K562 (cell line): Measurements from ENCODE around the gene TRPM4. TPM values are rescaled to one million over a fixed set of nuclear protein-coding genes. Genes with fewer than 3 reads are reported as not detected.
A peak's percentile ranks its signal among the peaks of the same experiment; 100 is the strongest.

ENCODE experiments used
- ATAC-seq: fragments of 200-7000 bp; cut with Tn5 transposase; 3 replicates; pipeline ENCODE4 v1.9.1; 2020; ENCODE audit warnings: moderate library complexity
- BruUV-seq: library from RNA; stranded (reverse); fragments of 400-500 nt; replicated peaks from 2 replicates; lab custom pipeline; 2021; lab: Mats Ljungman, UMichigan
- CTCF ChIA-PET: fragments of 300-600 bp; formaldehyde crosslinking; extraction: SDS; loops from one replicate; lab custom pipeline; 2021; ENCODE audit warnings: low intra/inter-chr PET ratio; lab: Yijun Ruan, JAX
- POLR2A ChIA-PET: fragments of 300-600, 350-650 bp; sonication (Branson Sonifier 250); formaldehyde crosslinking; extraction: SDS; loops from one replicate; lab custom pipeline; 2021; ENCODE audit warnings: antibody characterized with exemption, inconsistent platforms; lab: Yijun Ruan, JAX
- DNase-seq, 4 experiments: peaks; one replicate each; pipeline versions ENCODE4 v3.0.0 to v3.0.0-alpha.2; 2011 to 2018; ENCODE audit warnings: low spot score in 3 of 4, mixed read lengths in 3 of 4; ENCODE audit errors: extremely low read depth in 1 of 4
- FAIRE-seq: peaks from 2 replicates; lab custom pipeline; 2011; peaks lifted over from hg19 to GRCh38; lab: Jason Lieb, UNC
- H2AFZ ChIP-seq: 2 replicates; pipeline ENCODE4 v1.6.0; 2011; ENCODE audit warnings: low read depth, low read length, control low read depth, inconsistent platforms
- H3K27ac ChIP-seq: fragments of 200-600 bp; 3 replicates; pipeline ENCODE4 v1.8.0; 2011; ENCODE audit warnings: low read depth, mild to moderate bottlenecking, control low read depth, inconsistent platforms, low read length, moderate library complexity, mixed read lengths; ENCODE audit errors: extremely low read depth
- H3K27me3 ChIP-seq, 2 experiments: fragments of 300-600 bp in 1 of 2; 2 replicates in 1 of 2; 3 replicates in 1 of 2; pipeline versions ENCODE4 v1.6.0 to v1.8.0; 2011; ENCODE audit warnings: inconsistent platforms in 2 of 2, low read length in 2 of 2, mild to moderate bottlenecking in 1 of 2, mixed read lengths in 1 of 2, moderate library complexity in 1 of 2; ENCODE audit not compliant: control insufficient read depth in 2 of 2, insufficient read depth in 2 of 2
- H3K36me3 ChIP-seq: fragments of 300-600 bp; 3 replicates; pipeline ENCODE4 v1.8.0; 2011; ENCODE audit warnings: mild to moderate bottlenecking, low read length, inconsistent platforms; ENCODE audit not compliant: control insufficient read depth, insufficient read depth
- H3K4me1 ChIP-seq, 2 experiments: fragments of 200-600 bp in 1 of 2; replicated peaks in 1 of 2; 2 replicates in 1 of 2; 3 replicates in 1 of 2; pipeline versions ENCODE4 v1.5.1 to v1.8.0; 2011; ENCODE audit warnings: inconsistent platforms in 2 of 2, low read length in 2 of 2, mild to moderate bottlenecking in 1 of 2, mixed read lengths in 1 of 2, moderate library complexity in 1 of 2; ENCODE audit not compliant: control insufficient read depth in 2 of 2, insufficient read depth in 2 of 2
- H3K4me2 ChIP-seq: 2 replicates; pipeline ENCODE4 v1.6.1; 2011; ENCODE audit warnings: low read length, control low read depth, inconsistent platforms, mixed read lengths; ENCODE audit not compliant: insufficient read depth
- H3K4me3 ChIP-seq: fragments of 200-600 bp; sonication (generic), shearing (Covaris generic); 2 replicates; pipeline ENCODE4 v1.5.1; 2016; ENCODE audit warnings: control low read depth, inconsistent platforms
- H3K79me2 ChIP-seq: fragments of 200-600 bp; 3 replicates; pipeline ENCODE4 v1.8.0; 2011; ENCODE audit warnings: low read length, inconsistent platforms; ENCODE audit not compliant: control insufficient read depth, insufficient read depth
- H3K9ac ChIP-seq, 2 experiments: 2 replicates each; pipeline versions ENCODE4 v1.6.0 to v1.6.1; 2011; ENCODE audit warnings: low read depth in 2 of 2, low read length in 2 of 2, control low read depth in 1 of 2, inconsistent platforms in 1 of 2, mild to moderate bottlenecking in 1 of 2, mixed read lengths in 1 of 2; ENCODE audit not compliant: insufficient read depth in 1 of 2
- H3K9me1 ChIP-seq: one replicate; pipeline ENCODE4 v1.6.0; 2011; ENCODE audit warnings: inconsistent platforms, mild to moderate bottlenecking, low read length, moderate library complexity; ENCODE audit not compliant: control insufficient read depth, insufficient read depth
- H3K9me3 ChIP-seq: replicated peaks from 2 replicates; pipeline ENCODE4 v1.5.1; 2011; ENCODE audit warnings: low read depth, low read length, inconsistent platforms; ENCODE audit not compliant: control insufficient read depth, insufficient read depth
- H4K20me1 ChIP-seq: replicated peaks from 2 replicates; pipeline ENCODE4 v1.6.1; 2011; ENCODE audit warnings: low read length, inconsistent platforms, mixed read lengths; ENCODE audit not compliant: control insufficient read depth, insufficient read depth
- CHD4 ChIP-seq: fragments of 200-600 bp; sonication (generic); IDR thresholded peaks from 3 replicates; pipeline ENCODE4 v1.6.1; 2012; ENCODE audit warnings: low read depth, mild to moderate bottlenecking, mixed read lengths, low read length, inconsistent platforms; ENCODE audit not compliant: insufficient read depth, insufficient replicate concordance, poor library complexity, severe bottlenecking
- ETV6 ChIP-seq, 3 experiments: fragments of 150-350 bp in 1 of 3; sonication (generic) in 1 of 3; formaldehyde crosslinking in 1 of 3; IDR thresholded peaks; 2 replicates each; pipeline versions ENCODE4 v1.6.1 to v1.8.0; 2014 to 2022; ENCODE audit warnings: borderline replicate concordance in 2 of 3, low read depth in 2 of 3, antibody characterized with exemption in 1 of 3, low read length in 1 of 3, mild to moderate bottlenecking in 1 of 3, missing genetic modification reagents in 1 of 3
- KDM5B ChIP-seq: fragments of 200-600 bp; sonication (generic); IDR thresholded peaks from 2 replicates; pipeline ENCODE4 v1.6.1; 2012; ENCODE audit warnings: low read depth, mild to moderate bottlenecking, moderate library complexity, low read length, control low read depth, inconsistent platforms; ENCODE audit not compliant: insufficient replicate concordance
- POLR2G ChIP-seq: fragments of 200-400 bp; formaldehyde crosslinking; IDR thresholded peaks from 2 replicates; pipeline ENCODE4 v1.6.1; 2017; ENCODE audit warnings: low read depth, mild to moderate bottlenecking, antibody characterized with exemption, low read length, moderate library complexity
- RBFOX2 ChIP-seq: fragments of 200-400 bp; formaldehyde crosslinking; IDR thresholded peaks from 2 replicates; pipeline ENCODE4 v1.6.1; 2017; ENCODE audit warnings: low read depth, mild to moderate bottlenecking, low read length, moderate library complexity
- SMARCA4 ChIP-seq: fragments of 450-650 bp; IDR thresholded peaks from 2 replicates; pipeline ENCODE4 v1.6.1; 2016
- SUPT5H ChIP-seq: fragments of 450-650 bp; IDR thresholded peaks from 2 replicates; pipeline ENCODE4 v1.6.1; 2016
- ZBED1 ChIP-seq: IDR thresholded peaks from 2 replicates; pipeline ENCODE4 v1.6.1; 2014
- ZBTB12 ChIP-seq: fragments of 250-450 bp; sonication (Bioruptor Pico); IDR thresholded peaks from 2 replicates; pipeline ENCODE4 v1.4.0; 2020
- ZBTB7A ChIP-seq: IDR thresholded peaks from 2 replicates; pipeline ENCODE4 v1.6.1; 2011; ENCODE audit warnings: low read depth, mild to moderate bottlenecking, low read length, moderate library complexity, borderline replicate concordance; ENCODE audit not compliant: control insufficient read depth
- ZNF212 ChIP-seq: fragments of 450-650 bp; formaldehyde crosslinking; IDR thresholded peaks from 2 replicates; pipeline ENCODE4 v1.4.0; 2020; ENCODE audit warnings: mild to moderate bottlenecking
- ZNF431 ChIP-seq: sonication (generic); formaldehyde crosslinking; IDR thresholded peaks from 2 replicates; pipeline ENCODE4 v1.8.0; 2022; ENCODE audit warnings: mild to moderate bottlenecking, missing genetic modification reagents
- ZNF79 ChIP-seq: fragments of 250-450 bp; sonication (Bioruptor Pico); IDR thresholded peaks from 2 replicates; pipeline ENCODE4 v1.4.0; 2020; ENCODE audit warnings: low read depth, mild to moderate bottlenecking, moderate library complexity
- ZSCAN32 ChIP-seq: fragments of 450-650 bp; formaldehyde crosslinking; IDR thresholded peaks from 2 replicates; pipeline ENCODE4 v1.4.0; 2020; ENCODE audit warnings: mild to moderate bottlenecking, moderate library complexity
- WGBS: fragments of 100-300 bp; shearing (Covaris generic); methylation state at CpG from one replicate; pipeline ENCODE4 v1.1.6; 2016; ENCODE audit warnings: low coverage, mixed read lengths; ENCODE audit not compliant: insufficient coverage; ENCODE audit errors: missing lambda C conversion rate; 5-methylcytosine and 5-hydroxymethylcytosine counted together
- in situ Hi-C: fragments of 300-500 bp; cut with MboI; formaldehyde crosslinking; loops from 4 replicates; pipeline ENCODE4 v1.15.0; 2018; ENCODE audit warnings: inconsistent platforms, mixed read lengths
- intact Hi-C: fragments of 100-400 bp; cut with micrococcal nuclease; formaldehyde crosslinking; loops from 2 replicates; pipeline ENCODE4 v1.14.2; 2022
- polyA plus RNA-seq, 8 experiments: library from polyadenylated mRNA; depleted of rRNA in 4 of 8; stranded (reverse) in 5 of 8; unstranded in 3 of 8; fragments of >200 nt; fragmentation: Nextera tagmentation in 2 of 8; fragmentation: Illumina TruSeq in 1 of 8; extraction: Ambion mirVana in 2 of 8; extraction: Trizol in 1 of 8; gene quantifications; 2 replicates each; pipeline versions ENCODE4 v1.2.1 to v1.2.3, GENCODE V29; 2011 to 2014; ENCODE audit warnings: inconsistent platforms in 1 of 8, missing spikeins in 1 of 8
- total RNA-seq, 7 experiments: library from RNA; depleted of rRNA in 6 of 7; stranded (reverse); fragments of >200 nt in 6 of 7; fragmentation: Illumina TruSeq in 2 of 7; extraction: Trizol in 2 of 7; gene quantifications; 2 replicates each; pipeline versions ENCODE4 v1.2.1 to v1.2.3, GENCODE V29; 2011 to 2021; ENCODE audit warnings: low replicate concordance in 1 of 7
- TF ChIP-seq, protein P1 (sequence below): fragments of 450-650 bp; conservative IDR thresholded peaks from 2 replicates; pipeline ENCODE4 v1.6.1; 2016; ENCODE audit warnings: missing genetic modification characterization, low read depth, mild to moderate bottlenecking, missing compliant biosample characterization, moderate library complexity
- TF ChIP-seq, protein P2 (sequence below), 2 experiments: fragments of 450-650 bp; IDR thresholded peaks; 2 replicates each; pipeline ENCODE4 v1.6.1; 2016

Gene TRPM4
- total and polyA plus RNA-seq, 9 of the 15 experiments (the other 6 are each of a cell fraction or from before 2014, with no cell fraction given) = 6.5 to 45.4 (median 15.2) TPM

DNA sequence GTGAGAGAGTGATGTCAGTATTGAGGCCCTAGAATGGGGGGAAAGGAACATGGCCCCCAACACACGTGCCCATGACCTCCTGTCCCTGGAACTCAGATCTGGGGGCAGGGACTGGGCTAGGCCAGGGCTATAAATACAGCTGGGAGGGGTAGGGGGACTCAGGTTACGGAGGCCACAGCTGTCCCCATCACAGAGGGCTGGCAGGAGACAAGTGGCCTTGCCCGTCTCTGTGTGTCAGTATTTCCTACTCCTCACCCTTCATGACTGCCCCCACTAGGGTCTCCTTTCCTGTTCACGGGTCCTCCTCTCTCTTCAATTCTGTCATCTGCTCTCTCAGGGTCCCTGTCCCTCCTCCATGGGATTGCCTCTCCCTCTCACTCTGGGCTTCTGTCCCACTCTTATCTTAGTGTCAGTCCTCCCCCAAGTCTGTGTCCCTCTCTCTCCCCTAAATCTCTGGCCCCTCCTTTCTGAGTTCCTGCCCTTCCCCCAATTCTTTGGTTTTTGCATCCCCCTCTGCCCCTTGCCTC is 1.7 kb upstream of the TRPM4 start (continued):
- no peak for TF ChIP-seq ZNF431
- TF ChIP-seq CHD4 = no peak
- TF ChIP-seq ZSCAN32 (CRISPR knock-in tag) = no peak
- TF ChIP-seq ZNF212 (CRISPR knock-in tag) = no peak
- no peak for TF ChIP-seq ZBTB12 (CRISPR knock-in tag)
- TF ChIP-seq SMARCA4 = peak; percentile 57

GRCh38 chr19:49160450-49161189 is 3.0 kb downstream of the TRPM4 start:
- H3K27ac ChIP-seq = no peak overlapping the region
- H2AFZ ChIP-seq = no peak overlapping the region
- in situ Hi-C loops = no loop called here
- no peak overlapping the region for H3K4me2 ChIP-seq
- peak; percentile 51 for TF ChIP-seq RBFOX2
- no peak for TF ChIP-seq ZNF79
- TF ChIP-seq, protein P1, sequence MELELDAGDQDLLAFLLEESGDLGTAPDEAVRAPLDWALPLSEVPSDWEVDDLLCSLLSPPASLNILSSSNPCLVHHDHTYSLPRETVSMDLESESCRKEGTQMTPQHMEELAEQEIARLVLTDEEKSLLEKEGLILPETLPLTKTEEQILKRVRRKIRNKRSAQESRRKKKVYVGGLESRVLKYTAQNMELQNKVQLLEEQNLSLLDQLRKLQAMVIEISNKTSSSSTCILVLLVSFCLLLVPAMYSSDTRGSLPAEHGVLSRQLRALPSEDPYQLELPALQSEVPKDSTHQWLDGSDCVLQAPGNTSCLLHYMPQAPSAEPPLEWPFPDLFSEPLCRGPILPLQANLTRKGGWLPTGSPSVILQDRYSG = no peak
- TF ChIP-seq, protein P2, sequence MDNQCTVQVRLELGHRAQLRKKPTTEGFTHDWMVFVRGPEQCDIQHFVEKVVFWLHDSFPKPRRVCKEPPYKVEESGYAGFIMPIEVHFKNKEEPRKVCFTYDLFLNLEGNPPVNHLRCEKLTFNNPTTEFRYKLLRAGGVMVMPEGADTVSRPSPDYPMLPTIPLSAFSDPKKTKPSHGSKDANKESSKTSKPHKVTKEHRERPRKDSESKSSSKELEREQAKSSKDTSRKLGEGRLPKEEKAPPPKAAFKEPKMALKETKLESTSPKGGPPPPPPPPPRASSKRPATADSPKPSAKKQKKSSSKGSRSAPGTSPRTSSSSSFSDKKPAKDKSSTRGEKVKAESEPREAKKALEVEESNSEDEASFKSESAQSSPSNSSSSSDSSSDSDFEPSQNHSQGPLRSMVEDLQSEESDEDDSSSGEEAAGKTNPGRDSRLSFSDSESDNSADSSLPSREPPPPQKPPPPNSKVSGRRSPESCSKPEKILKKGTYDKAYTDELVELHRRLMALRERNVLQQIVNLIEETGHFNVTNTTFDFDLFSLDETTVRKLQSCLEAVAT (IDR thresholded peaks at IDR 0.05) = peak in 1 of 2 experiments; percentile 42; a peak in 1 of 4 replicates
- TF ChIP-seq ZBED1 = 0 out of 2 replicates have a peak, but pooled peaks have one; percentile 22
- TF ChIP-seq KDM5B = no peak
- TF ChIP-seq ETV6 (IDR thresholded peaks at IDR 0.05; ENCODE audit: borderline replicate concordance in 1 of 2, low read depth in 2 of 2, low read length in 1 of 2) = no peak
- TF ChIP-seq ETV6 (CRISPR knock-in tag; IDR thresholded peaks at IDR 0.05; ENCODE audit: borderline replicate concordance) = 0 out of 2 replicates have a peak, but pooled peaks have one; percentile 32
- peak; percentile 47; the same call in 1 of the 2 replicates for TF ChIP-seq POLR2G
- TF ChIP-seq ZBTB7A = no peak
- peak; percentile 39 for TF ChIP-seq SUPT5H
- H3K27me3 ChIP-seq = no peaks in the 10 kb centered on the region
- DNase-seq (peak in 1 of 4 experiments; percentile 4), FAIRE-seq (no peak), ATAC-seq (no peak)
- no peaks in the 10 kb centered on the region for H3K9me3 ChIP-seq
- peaks cover 20% of the 10 kb centered on the region for H3K79me2 ChIP-seq
- H3K9me1 ChIP-seq = no peaks in the 10 kb centered on the region
- ChIA-PET CTCF (no interaction called here), POLR2A (interaction anchor here (1.4 to 4.0 kb wide), 4 partner anchors 10 to 16 kb away, joined by 4 to 18 read pairs (median 8); no protein-coding TSS in a partner anchor)
- peaks cover 19% of the 10 kb centered on the region; the same call in 1 of the 3 replicates for H3K36me3 ChIP-seq
- H4K20me1 ChIP-seq = no peaks in the 10 kb centered on the region
- no peak overlapping the region for H3K4me3 ChIP-seq
- WGBS = 83% methylated on average over 13 of the region's 13 CpGs
- H3K9ac ChIP-seq = peak overlapping the region in 1 of 2 experiments; percentile 81; a peak in 1 of 4 replicates
- peaks cover 33 to 53% of the 10 kb centered on the region in 2 experiments for H3K4me1 ChIP-seq
- BruUV-seq = no TSS peak
- intact Hi-C loops = no loop called here
